ENCODE data around the gene DUSP12. TPM values are rescaled to one million over a fixed set of nuclear protein-coding genes. Genes with fewer than 3 reads are reported as not detected.

Gene DUSP12, protein sequence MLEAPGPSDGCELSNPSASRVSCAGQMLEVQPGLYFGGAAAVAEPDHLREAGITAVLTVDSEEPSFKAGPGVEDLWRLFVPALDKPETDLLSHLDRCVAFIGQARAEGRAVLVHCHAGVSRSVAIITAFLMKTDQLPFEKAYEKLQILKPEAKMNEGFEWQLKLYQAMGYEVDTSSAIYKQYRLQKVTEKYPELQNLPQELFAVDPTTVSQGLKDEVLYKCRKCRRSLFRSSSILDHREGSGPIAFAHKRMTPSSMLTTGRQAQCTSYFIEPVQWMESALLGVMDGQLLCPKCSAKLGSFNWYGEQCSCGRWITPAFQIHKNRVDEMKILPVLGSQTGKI
- 19.1 to 21.0 TPM (median 19.3 TPM) in 3 replicates for total RNA-seq
- long read RNA-seq, transcript DUSP12-201 (6 exons, 1,270 nt), result major isoform, 16 of 37 reads
- long read RNA-seq, partial matches to known transcripts, result 2 of 37 reads
- long read RNA-seq, other reads (novel, unspliced or antisense), result 19 of 37 reads

DNA sequence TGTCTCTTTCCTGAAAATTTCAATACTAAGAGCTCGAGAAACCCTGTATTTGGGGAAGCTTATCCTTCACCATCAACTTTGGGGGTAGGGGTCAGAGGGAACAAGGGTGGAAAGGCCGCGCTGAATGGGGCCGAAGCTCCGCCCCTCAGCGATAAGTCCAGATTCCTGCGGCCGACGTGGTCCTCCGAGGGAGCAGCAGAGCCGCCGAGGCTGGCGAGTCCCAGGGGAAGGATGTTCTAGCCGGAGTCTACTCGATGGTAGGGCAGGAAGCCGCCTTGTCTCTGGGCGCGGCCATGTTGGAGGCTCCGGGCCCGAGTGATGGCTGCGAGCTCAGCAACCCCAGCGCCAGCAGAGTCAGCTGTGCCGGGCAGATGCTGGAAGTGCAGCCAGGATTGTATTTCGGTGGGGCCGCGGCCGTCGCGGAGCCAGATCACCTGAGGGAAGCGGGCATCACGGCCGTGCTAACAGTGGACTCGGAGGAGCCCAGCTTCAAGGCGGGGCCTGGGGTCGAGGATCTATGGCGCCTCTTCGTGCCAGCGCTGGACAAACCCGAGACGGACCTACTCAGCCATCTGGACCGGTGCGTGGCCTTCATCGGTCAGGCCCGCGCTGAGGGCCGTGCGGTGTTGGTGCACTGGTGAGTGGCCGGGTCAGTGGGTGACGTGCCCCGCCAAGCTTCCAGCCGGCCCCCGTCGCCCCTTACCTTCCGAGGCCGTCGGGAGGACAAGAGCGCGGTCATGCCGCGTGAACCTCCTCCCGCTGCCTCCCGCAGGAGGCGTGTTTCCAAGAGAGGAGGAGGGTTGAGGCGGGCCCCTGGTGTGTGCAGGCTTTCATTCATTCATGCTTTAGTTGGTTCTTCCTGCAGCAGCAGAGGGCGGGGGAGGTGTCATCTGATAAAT, at the start of gene DUSP12:
Gene DUSP12, plus strand, starts transcription at position 278 of the 899 bp plus-strand sequence. Its CDS starts 16 bp downstream, at position 294.
- Mint-ChIP-seq H3K9me3 (ENCODE audit: low read depth) (no peaks in the 10 kb centered on the region), H3K4me1 (ENCODE audit: low read depth) (peaks cover 15% of the 10 kb centered on the region), H3K27me3 (ENCODE audit: low read depth) (peaks cover 4% of the 10 kb centered on the region), H3K4me3 (ENCODE audit: unreplicated experiment) (peak within 1 kb of the TSS; percentile 100), H3K27ac (ENCODE audit: unreplicated experiment) (peak within 1 kb of the TSS; percentile 99), H3K36me3 (ENCODE audit: low read depth) (peaks cover 11% of the 10 kb centered on the region)
- TF ChIP-seq, protein P1, sequence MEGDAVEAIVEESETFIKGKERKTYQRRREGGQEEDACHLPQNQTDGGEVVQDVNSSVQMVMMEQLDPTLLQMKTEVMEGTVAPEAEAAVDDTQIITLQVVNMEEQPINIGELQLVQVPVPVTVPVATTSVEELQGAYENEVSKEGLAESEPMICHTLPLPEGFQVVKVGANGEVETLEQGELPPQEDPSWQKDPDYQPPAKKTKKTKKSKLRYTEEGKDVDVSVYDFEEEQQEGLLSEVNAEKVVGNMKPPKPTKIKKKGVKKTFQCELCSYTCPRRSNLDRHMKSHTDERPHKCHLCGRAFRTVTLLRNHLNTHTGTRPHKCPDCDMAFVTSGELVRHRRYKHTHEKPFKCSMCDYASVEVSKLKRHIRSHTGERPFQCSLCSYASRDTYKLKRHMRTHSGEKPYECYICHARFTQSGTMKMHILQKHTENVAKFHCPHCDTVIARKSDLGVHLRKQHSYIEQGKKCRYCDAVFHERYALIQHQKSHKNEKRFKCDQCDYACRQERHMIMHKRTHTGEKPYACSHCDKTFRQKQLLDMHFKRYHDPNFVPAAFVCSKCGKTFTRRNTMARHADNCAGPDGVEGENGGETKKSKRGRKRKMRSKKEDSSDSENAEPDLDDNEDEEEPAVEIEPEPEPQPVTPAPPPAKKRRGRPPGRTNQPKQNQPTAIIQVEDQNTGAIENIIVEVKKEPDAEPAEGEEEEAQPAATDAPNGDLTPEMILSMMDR (IDR thresholded peaks at IDR 0.05), result peak; percentile 68
- DNase-seq (ENCODE audit: low spot score), result peak; percentile 97

DNA sequence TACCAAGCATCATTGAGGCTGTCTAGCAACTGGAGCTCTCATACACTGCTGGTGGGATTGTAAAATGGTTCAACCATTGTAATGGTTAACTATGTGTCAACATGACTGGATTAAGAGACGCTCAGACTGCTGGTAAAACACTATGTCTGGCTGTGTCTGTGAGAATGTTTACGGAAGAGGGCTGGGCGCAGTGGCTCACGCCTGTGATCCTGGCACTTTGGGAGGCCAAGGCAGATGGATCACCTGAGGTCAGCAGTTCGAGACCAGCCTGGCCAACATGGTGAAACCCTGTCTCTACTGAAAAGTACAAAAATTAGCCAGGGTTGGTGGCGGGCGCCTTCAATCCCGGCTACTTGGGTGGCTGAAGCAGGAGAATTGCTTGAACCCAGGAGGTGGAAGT, 47.3 kb upstream of the DUSP12 start:
- H3K9me3 Mint-ChIP-seq (ENCODE audit: low read depth), result peaks cover 4% of the 10 kb centered on the region
- H3K36me3 Mint-ChIP-seq (ENCODE audit: low read depth), result no peaks in the 10 kb centered on the region
- no peak for DNase-seq (ENCODE audit: low spot score)
- H3K27me3 Mint-ChIP-seq (ENCODE audit: low read depth), result peaks cover 14% of the 10 kb centered on the region
- TF ChIP-seq, protein P1 (IDR thresholded peaks at IDR 0.05), result no peak
- no peak overlapping the region for H3K27ac Mint-ChIP-seq (ENCODE audit: unreplicated experiment)
- no peak overlapping the region for H3K4me3 Mint-ChIP-seq (ENCODE audit: unreplicated experiment)
- H3K4me1 Mint-ChIP-seq (ENCODE audit: low read depth), result no peaks in the 10 kb centered on the region

DNA sequence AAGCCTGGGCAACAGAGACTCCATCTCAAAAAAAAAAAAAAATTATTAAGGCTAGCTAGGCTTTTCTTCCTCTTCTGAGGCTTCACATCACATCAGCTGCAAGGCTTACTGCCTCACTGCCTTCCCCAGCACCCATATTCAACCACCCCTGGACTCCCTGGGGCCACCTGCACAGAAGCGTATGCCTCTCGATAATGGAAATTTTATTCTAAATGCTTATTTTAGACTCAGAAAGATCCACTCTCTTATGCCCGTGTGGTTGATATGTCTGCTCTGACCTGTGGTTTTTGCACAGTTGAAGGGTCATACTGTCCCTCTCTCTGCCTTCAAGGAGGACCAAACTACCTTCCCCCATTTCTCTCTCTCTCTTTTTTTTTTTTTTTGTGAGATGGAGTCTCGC, 44.0 kb upstream of the DUSP12 start:
- Mint-ChIP-seq H3K9me3 (ENCODE audit: low read depth) (no peaks in the 10 kb centered on the region), H3K4me1 (ENCODE audit: low read depth) (no peaks in the 10 kb centered on the region), H3K27ac (ENCODE audit: unreplicated experiment) (no peak overlapping the region), H3K27me3 (ENCODE audit: low read depth) (peaks cover 4% of the 10 kb centered on the region), H3K4me3 (ENCODE audit: unreplicated experiment) (no peak overlapping the region), H3K36me3 (ENCODE audit: low read depth) (no peaks in the 10 kb centered on the region)
- TF ChIP-seq, protein P1 (IDR thresholded peaks at IDR 0.05), result no peak
- DNase-seq (ENCODE audit: low spot score), result no peak

DNA sequence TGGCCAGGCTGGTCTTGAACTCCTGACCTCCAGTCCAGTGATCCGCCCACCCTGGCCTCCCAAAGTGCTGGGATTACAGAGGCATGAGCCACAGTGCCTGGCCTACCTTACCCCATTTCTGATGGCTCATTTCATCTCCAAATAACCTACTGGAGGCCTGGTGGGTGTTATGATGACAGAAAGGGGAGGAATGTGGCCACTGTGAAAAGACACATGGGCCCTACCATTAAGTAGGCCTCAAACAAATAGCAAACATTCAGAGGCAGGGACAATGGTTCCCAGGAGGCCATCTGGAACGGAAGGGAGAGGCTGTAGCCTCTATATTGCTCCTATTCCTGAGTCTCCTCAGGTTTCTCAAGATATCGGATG, 43.5 kb upstream of the DUSP12 start:
- no peaks in the 10 kb centered on the region for H3K36me3 Mint-ChIP-seq (ENCODE audit: low read depth)
- DNase-seq (ENCODE audit: low spot score), result no peak
- TF ChIP-seq, protein P1 (IDR thresholded peaks at IDR 0.05), result no peak
- no peaks in the 10 kb centered on the region for H3K4me1 Mint-ChIP-seq (ENCODE audit: low read depth)
- no peak overlapping the region for H3K4me3 Mint-ChIP-seq (ENCODE audit: unreplicated experiment)
- peaks cover 4% of the 10 kb centered on the region for H3K27me3 Mint-ChIP-seq (ENCODE audit: low read depth)
- H3K9me3 Mint-ChIP-seq (ENCODE audit: low read depth), result no peaks in the 10 kb centered on the region
- H3K27ac Mint-ChIP-seq (ENCODE audit: unreplicated experiment), result no peak overlapping the region
